ENCODE measurements around the gene GALNT5.

DNA sequence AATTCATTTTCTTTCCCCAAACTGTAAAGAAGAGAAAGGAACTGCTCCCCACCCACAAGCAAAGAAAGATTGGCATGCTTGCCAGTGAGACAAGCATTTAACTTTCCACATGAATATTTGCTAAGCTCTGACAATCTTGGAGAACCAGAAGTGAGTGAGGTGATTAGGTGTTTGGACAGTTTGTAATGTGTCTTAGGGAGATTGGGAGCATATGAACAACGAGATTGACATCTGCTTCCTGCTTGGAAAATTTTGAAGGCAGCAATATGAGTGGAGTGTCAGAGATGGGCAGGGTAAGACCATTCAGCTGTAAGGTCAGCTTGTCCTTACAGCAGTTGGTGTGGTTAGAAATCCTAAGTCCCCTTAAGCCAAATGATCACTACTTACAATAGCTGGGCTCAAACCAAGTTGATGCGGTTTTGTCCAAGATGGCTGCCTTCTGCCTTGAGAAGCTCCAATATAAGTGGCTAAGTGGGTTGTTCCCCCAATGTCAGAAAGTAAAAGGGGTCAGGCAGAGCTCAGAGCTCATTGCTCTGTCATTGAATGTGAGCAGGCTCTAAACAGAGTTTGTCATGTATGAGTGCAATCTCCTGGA lies 36.0 kb upstream of the GALNT5 start:
- TF ChIP-seq CTCF (IDR thresholded peaks at IDR 0.05; ENCODE audit: insufficient read depth, low read depth, low read length) (no peak), EZH2 (IDR thresholded peaks at IDR 0.05; ENCODE audit: insufficient read depth, low read length) (no peak)
